Endothelial cell (in vitro differentiated cells): Measurements from ENCODE around the gene LTBR. TPM values are rescaled to one million over a fixed set of nuclear protein-coding genes. Genes with fewer than 3 reads are reported as not detected.

Experiments used
- DNase-seq: peaks from one replicate; pipeline ENCODE4 v3.0.0; 2021; ENCODE audit warnings: low spot score
- H3K27ac Mint-ChIP-seq: one replicate; pipeline ENCODE4 v1.8.0; 2021; ENCODE audit warnings: mixed read lengths, inconsistent platforms; ENCODE audit not compliant: unreplicated experiment
- H3K27me3 Mint-ChIP-seq: one replicate; pipeline ENCODE4 v1.8.0; 2021; ENCODE audit warnings: mild to moderate bottlenecking, moderate library complexity, mixed read lengths, inconsistent platforms; ENCODE audit not compliant: unreplicated experiment
- H3K36me3 Mint-ChIP-seq: one replicate; pipeline ENCODE4 v1.8.0; 2021; ENCODE audit warnings: mild to moderate bottlenecking, low read depth, mixed read lengths, inconsistent platforms; ENCODE audit not compliant: unreplicated experiment
- H3K4me1 Mint-ChIP-seq: one replicate; pipeline ENCODE4 v1.8.0; 2021; ENCODE audit warnings: mild to moderate bottlenecking, mixed read lengths, inconsistent platforms; ENCODE audit not compliant: unreplicated experiment
- H3K4me3 Mint-ChIP-seq: one replicate; pipeline ENCODE4 v1.8.0; 2021; ENCODE audit warnings: mild to moderate bottlenecking, mixed read lengths, inconsistent platforms; ENCODE audit not compliant: unreplicated experiment
- H3K9me3 Mint-ChIP-seq: one replicate; pipeline ENCODE4 v1.8.0; 2021; ENCODE audit warnings: mixed read lengths, inconsistent platforms; ENCODE audit not compliant: unreplicated experiment
- total RNA-seq: library from RNA; stranded (reverse); fragmentation: NEBNext Ultra II Directional; extraction: Animal tissue kit (Norgen Biotek cat#: 25700); gene quantifications from one replicate; pipeline ENCODE4 v1.2.1, GENCODE V29; 2021; ENCODE audit not compliant: unreplicated experiment
- TF ChIP-seq, protein P1 (sequence below): fragments of 200-600 bp; sonication (generic); IDR thresholded peaks from one replicate; pipeline ENCODE4 v1.5.0; 2021; ENCODE audit warnings: antibody characterized with exemption; ENCODE audit not compliant: unreplicated experiment

LTBR gene
- total RNA-seq, 1 donor from 2014 or later: 40.3 TPM

GRCh38 chr12:6369916-6370575, 13.9 kb upstream of the LTBR start:
- Mint-ChIP-seq H3K4me3 (no peak overlapping the region), H3K36me3 (no peaks in the 10 kb centered on the region), H3K9me3 (no peaks in the 10 kb centered on the region)

GRCh38 chr12:6370576-6370935, 13.4 kb upstream of the LTBR start:
- Mint-ChIP-seq H3K27me3 (peaks cover 16% of the 10 kb centered on the region), H3K9me3 (no peaks in the 10 kb centered on the region), H3K36me3 (no peaks in the 10 kb centered on the region), H3K27ac (no peak overlapping the region), H3K4me3 (no peak overlapping the region), H3K4me1 (peaks cover 41% of the 10 kb centered on the region)
- no peak for DNase-seq
- TF ChIP-seq, protein P1, sequence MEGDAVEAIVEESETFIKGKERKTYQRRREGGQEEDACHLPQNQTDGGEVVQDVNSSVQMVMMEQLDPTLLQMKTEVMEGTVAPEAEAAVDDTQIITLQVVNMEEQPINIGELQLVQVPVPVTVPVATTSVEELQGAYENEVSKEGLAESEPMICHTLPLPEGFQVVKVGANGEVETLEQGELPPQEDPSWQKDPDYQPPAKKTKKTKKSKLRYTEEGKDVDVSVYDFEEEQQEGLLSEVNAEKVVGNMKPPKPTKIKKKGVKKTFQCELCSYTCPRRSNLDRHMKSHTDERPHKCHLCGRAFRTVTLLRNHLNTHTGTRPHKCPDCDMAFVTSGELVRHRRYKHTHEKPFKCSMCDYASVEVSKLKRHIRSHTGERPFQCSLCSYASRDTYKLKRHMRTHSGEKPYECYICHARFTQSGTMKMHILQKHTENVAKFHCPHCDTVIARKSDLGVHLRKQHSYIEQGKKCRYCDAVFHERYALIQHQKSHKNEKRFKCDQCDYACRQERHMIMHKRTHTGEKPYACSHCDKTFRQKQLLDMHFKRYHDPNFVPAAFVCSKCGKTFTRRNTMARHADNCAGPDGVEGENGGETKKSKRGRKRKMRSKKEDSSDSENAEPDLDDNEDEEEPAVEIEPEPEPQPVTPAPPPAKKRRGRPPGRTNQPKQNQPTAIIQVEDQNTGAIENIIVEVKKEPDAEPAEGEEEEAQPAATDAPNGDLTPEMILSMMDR: no peak

More at GRCh38 chr12:6369916-6370575, 13.9 kb upstream of the LTBR start:
- H3K4me1 Mint-ChIP-seq: peaks cover 38% of the 10 kb centered on the region
- peak overlapping the region; percentile 18 for H3K27ac Mint-ChIP-seq
- TF ChIP-seq, protein P1: no peak
- DNase-seq: no peak
- peaks cover 15% of the 10 kb centered on the region for H3K27me3 Mint-ChIP-seq

DNA sequence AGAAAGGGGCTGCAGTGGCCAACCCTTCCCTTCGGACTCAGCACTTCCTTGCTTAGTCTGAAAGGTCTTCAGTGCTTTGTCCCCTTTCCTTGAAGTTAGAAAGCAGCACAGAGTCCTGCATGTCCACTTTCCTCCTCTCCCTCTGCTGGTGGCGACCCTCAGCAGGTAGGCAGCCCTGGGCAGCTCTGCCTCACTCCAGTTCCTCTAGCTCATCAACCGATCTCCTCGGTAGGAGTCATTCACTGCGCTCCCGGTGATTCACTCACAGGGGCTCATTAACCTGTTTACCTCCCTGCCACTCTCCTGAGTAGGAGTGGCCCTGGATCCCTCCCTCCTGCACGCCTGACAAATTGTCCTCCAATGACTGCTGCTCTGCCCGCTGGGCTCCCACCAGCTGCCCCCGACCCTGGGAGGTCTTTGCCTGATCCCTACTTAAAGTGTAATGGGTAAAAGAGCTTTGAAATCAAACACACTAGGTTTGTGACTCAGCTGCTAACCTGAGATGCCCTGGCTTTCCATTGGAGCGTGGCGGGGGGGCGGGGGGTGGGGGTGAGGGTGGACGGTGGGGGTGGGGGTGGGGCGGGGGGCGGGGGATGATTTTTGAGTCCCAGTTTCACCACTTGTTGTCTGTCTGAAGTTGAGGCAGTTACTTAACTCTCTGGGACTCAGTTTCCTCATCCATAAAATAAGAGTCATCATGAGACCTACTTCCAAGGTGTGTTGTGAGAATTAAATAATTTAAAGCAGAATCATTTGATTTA, 12.8 kb upstream of the LTBR start:
- DNase-seq: peak; percentile 36
- H3K27ac Mint-ChIP-seq: peak overlapping the region; percentile 68
- H3K4me3 Mint-ChIP-seq: no peak overlapping the region
- H3K27me3 Mint-ChIP-seq: peaks cover 16% of the 10 kb centered on the region
- H3K4me1 Mint-ChIP-seq: peaks cover 47% of the 10 kb centered on the region
- H3K36me3 Mint-ChIP-seq: no peaks in the 10 kb centered on the region
- no peaks in the 10 kb centered on the region for H3K9me3 Mint-ChIP-seq
- TF ChIP-seq, protein P1: no peak

GRCh38 chr12:6372403-6373003, 11.5 kb upstream of the LTBR start:
- TF ChIP-seq, protein P1: no peak
- no peak for DNase-seq
- H3K9me3 Mint-ChIP-seq: no peaks in the 10 kb centered on the region
- no peaks in the 10 kb centered on the region for H3K36me3 Mint-ChIP-seq
- H3K4me1 Mint-ChIP-seq: peaks cover 54% of the 10 kb centered on the region
- H3K4me3 Mint-ChIP-seq: peak overlapping the region; percentile 33
- H3K27ac Mint-ChIP-seq: peak overlapping the region; percentile 70
- H3K27me3 Mint-ChIP-seq: peaks cover 17% of the 10 kb centered on the region
